Measurements from ENCODE around the gene PELI2. TPM values are rescaled to one million over a fixed set of nuclear protein-coding genes. Genes with fewer than 3 reads are reported as not detected.
A peak's percentile ranks its signal among the peaks of the same experiment; 100 is the strongest.

The PELI2 gene
- total RNA-seq, 1 donor from 2014 or later = 36.7 TPM

GRCh38 chr14:56333359-56334292 lies 215.4 kb downstream of the PELI2 start:
- DNase-seq (ENCODE audit: low spot score in 2 of 2) (no peak), FAIRE-seq (no peak)

- DNase-seq (ENCODE audit: low spot score in 2 of 2) = no peak
- FAIRE-seq = no peak
Observed at GRCh38 chr14:56334458-56334857, 216.2 kb downstream of the PELI2 start.

- no peak for FAIRE-seq
- no peak for DNase-seq (ENCODE audit: low spot score in 2 of 2)
Observed at GRCh38 chr14:56338674-56339073, 220.5 kb downstream of the PELI2 start.

- DNase-seq (ENCODE audit: low spot score in 2 of 2) (peak; percentile 44 to 64), FAIRE-seq (no peak)
Observed at GRCh38 chr14:56339855-56340701, 221.9 kb downstream of the PELI2 start.

- no peak for DNase-seq (ENCODE audit: low spot score in 2 of 2)
- no peak for FAIRE-seq
Observed at GRCh38 chr14:56340932-56341331, 222.7 kb downstream of the PELI2 start.

- FAIRE-seq = no peak
- no peak for DNase-seq (ENCODE audit: low spot score in 2 of 2)
Observed at GRCh38 chr14:56341766-56342493, 223.7 kb downstream of the PELI2 start.

GRCh38 chr14:56342494-56342942 lies 224.3 kb downstream of the PELI2 start:
- DNase-seq (ENCODE audit: low spot score in 2 of 2) = peak in 1 of 2 donors; percentile 16
- FAIRE-seq = no peak

GRCh38 chr14:56349960-56350359 lies 231.7 kb downstream of the PELI2 start:
- DNase-seq (ENCODE audit: low spot score in 2 of 2) = no peak
- no peak for FAIRE-seq

Measured in frontal cortex (tissue), 4 donors.